ENCODE data around the gene SYNGR3.

Gene SYNGR3

GRCh38 chr16:2042171-2042985 lies 52.6 kb downstream of the SYNGR3 start:
- no peak for DNase-seq (ENCODE audit: low spot score)

DNA sequence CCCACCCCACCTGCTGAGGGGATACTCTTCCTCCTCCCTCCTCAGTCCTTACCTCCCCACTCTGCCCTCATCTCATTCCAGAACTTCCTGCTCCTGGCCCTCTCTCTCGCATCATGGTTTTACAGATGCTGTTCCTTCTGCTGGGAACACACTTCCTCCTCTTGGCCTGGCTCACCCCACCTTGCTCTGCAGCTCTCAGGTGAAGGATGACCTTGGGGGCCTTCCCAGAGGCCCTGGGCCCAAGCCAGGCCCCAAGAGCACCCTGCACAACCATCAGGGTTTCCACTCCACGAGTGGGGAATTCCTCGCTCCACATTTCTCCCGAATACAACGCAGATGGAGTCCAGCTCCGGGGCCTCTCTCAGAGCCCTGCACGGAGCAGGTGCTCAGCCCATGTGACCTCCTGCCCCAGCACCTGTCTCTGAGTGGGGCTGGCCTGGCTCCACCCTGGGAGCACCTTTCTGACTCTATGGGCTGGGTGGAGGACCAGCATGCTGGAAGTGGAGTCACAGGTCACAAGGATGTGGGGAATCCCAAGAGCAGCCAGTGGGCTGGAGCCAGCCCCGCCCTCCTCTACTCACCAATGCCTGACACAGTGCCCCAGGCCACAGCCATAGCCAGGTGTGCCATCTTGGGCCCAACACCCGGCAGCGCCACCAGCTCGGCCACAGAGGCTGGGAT lies 53.4 kb downstream of the SYNGR3 start:
- no peak for DNase-seq (ENCODE audit: low spot score)

All from CD4-positive, alpha-beta T cell treated with Interleukin-2 at 100 ng/mL for 4 hours (primary cell).